ENCODE measurements around the gene TRIM10.

GRCh38 chr6:30175765-30176164 lies 14.8 kb upstream of the TRIM10 start:
- TF ChIP-seq, protein P1, sequence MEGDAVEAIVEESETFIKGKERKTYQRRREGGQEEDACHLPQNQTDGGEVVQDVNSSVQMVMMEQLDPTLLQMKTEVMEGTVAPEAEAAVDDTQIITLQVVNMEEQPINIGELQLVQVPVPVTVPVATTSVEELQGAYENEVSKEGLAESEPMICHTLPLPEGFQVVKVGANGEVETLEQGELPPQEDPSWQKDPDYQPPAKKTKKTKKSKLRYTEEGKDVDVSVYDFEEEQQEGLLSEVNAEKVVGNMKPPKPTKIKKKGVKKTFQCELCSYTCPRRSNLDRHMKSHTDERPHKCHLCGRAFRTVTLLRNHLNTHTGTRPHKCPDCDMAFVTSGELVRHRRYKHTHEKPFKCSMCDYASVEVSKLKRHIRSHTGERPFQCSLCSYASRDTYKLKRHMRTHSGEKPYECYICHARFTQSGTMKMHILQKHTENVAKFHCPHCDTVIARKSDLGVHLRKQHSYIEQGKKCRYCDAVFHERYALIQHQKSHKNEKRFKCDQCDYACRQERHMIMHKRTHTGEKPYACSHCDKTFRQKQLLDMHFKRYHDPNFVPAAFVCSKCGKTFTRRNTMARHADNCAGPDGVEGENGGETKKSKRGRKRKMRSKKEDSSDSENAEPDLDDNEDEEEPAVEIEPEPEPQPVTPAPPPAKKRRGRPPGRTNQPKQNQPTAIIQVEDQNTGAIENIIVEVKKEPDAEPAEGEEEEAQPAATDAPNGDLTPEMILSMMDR (IDR thresholded peaks at IDR 0.05), result no peak
- no peak for TF ChIP-seq EZH2 (IDR thresholded peaks at IDR 0.05; ENCODE audit: borderline replicate concordance, insufficient read depth, low read depth, low read length, poor library complexity, severe bottlenecking)

All from B cell (primary cell).